ENCODE results near the gene ZNF223. TPM values are rescaled to one million over a fixed set of nuclear protein-coding genes. Genes with fewer than 3 reads are reported as not detected.

ZNF223 gene
- total RNA-seq, 1 experiment from 2014 or later = 2.2 TPM

GRCh38 chr19:44026622-44027021 lies 25.2 kb upstream of the ZNF223 start:
- intact Hi-C loops (cut with micrococcal nuclease; ENCODE audit: unreplicated experiment) = no loop called here
- no peaks in the 10 kb centered on the region for H3K27me3 ChIP-seq (ENCODE audit: control insufficient read depth, insufficient read depth, low read length)
- H3K9me3 ChIP-seq (ENCODE audit: control insufficient read depth, insufficient read depth, low read depth, low read length) = peaks cover 23% of the 10 kb centered on the region; the same call in 1 of the 2 replicates
- no peak for ATAC-seq
- no TSS peak for BruUV-seq (replicated peaks)
- CTCF ChIA-PET = no interaction called here
- no peak for DNase-seq (ENCODE audit: low read depth, low spot score)
- no peak for TF ChIP-seq TCF7L2 (IDR thresholded peaks at IDR 0.05; ENCODE audit: low read depth, low read length)
- no peak for TF ChIP-seq POLR2AphosphoS5 (IDR thresholded peaks at IDR 0.05; ENCODE audit: low read depth, low read length)
- TF ChIP-seq SIN3A (IDR thresholded peaks at IDR 0.05; ENCODE audit: borderline replicate concordance, insufficient read depth, low read depth, low read length) = no peak
- no peak for TF ChIP-seq REST (IDR thresholded peaks at IDR 0.05; ENCODE audit: insufficient read depth in 1 of 2, low read depth in 2 of 2, low read length in 1 of 2)
- TF ChIP-seq CTCF (IDR thresholded peaks at IDR 0.05) = no peak
- no peaks in the 10 kb centered on the region for H3K4me1 ChIP-seq (ENCODE audit: control insufficient read depth, insufficient read depth, low read length)
- no peak overlapping the region for H3K27ac ChIP-seq (ENCODE audit: low read length)
- no peak overlapping the region for H3K4me3 ChIP-seq (ENCODE audit: low read depth in 2 of 2, low read length in 2 of 2)
- in situ Hi-C loops (cut with HindIII; ENCODE audit: low pct_unique_long_range_greater_than_20kb, low sequenced_read_pairs) = no loop called here
- POLR2A ChIA-PET = no interaction called here
- no peaks in the 10 kb centered on the region; the same call in 1 of the 2 replicates for H3K36me3 ChIP-seq (ENCODE audit: control insufficient read depth, insufficient read depth, low read length)

GRCh38 chr19:44032001-44032610 lies 19.7 kb upstream of the ZNF223 start:
- POLR2A ChIA-PET = no interaction called here
- no peak for TF ChIP-seq REST (IDR thresholded peaks at IDR 0.05; ENCODE audit: insufficient read depth in 1 of 2, low read depth in 2 of 2, low read length in 1 of 2)
- TF ChIP-seq SIN3A (IDR thresholded peaks at IDR 0.05; ENCODE audit: borderline replicate concordance, insufficient read depth, low read depth, low read length) = no peak
- no peak for TF ChIP-seq POLR2AphosphoS5 (IDR thresholded peaks at IDR 0.05; ENCODE audit: low read depth, low read length)
- TF ChIP-seq CTCF (IDR thresholded peaks at IDR 0.05) = no peak
- no peak for TF ChIP-seq TCF7L2 (IDR thresholded peaks at IDR 0.05; ENCODE audit: low read depth, low read length)
- H3K4me3 ChIP-seq (ENCODE audit: low read depth in 2 of 2, low read length in 2 of 2) = no peak overlapping the region
- H3K27ac ChIP-seq (ENCODE audit: low read length) = no peak overlapping the region
- ATAC-seq (no peak), DNase-seq (ENCODE audit: low read depth, low spot score) (no peak)
- intact Hi-C loops (cut with micrococcal nuclease; ENCODE audit: unreplicated experiment) = no loop called here
- H3K4me1 ChIP-seq (ENCODE audit: control insufficient read depth, insufficient read depth, low read length) = no peaks in the 10 kb centered on the region
- H3K27me3 ChIP-seq (ENCODE audit: control insufficient read depth, insufficient read depth, low read length) = no peaks in the 10 kb centered on the region
- H3K9me3 ChIP-seq (ENCODE audit: control insufficient read depth, insufficient read depth, low read depth, low read length) = peaks cover 35% of the 10 kb centered on the region; the same call in 1 of the 2 replicates
- in situ Hi-C loops (cut with HindIII; ENCODE audit: low pct_unique_long_range_greater_than_20kb, low sequenced_read_pairs) = no loop called here
- BruUV-seq (replicated peaks) = no TSS peak
- CTCF ChIA-PET = no interaction called here
- no peaks in the 10 kb centered on the region; the same call in none of the 2 replicates for H3K36me3 ChIP-seq (ENCODE audit: control insufficient read depth, insufficient read depth, low read length)
